Posterior cingulate gyrus (tissue), 11 donors: ENCODE measurements around the gene ZBTB5.
"Not testable (repeated sequence)": the region's sequence is repeated elsewhere in the genome, so short reads cannot be mapped to it uniquely, and the experiment has no call there.

Experiments
- DNase-seq, 10 donors: peaks; one replicate each; pipeline versions ENCODE4 v3.0.0 to v3.0.0-alpha.2; 2020 to 2021; ENCODE audit warnings: mixed read lengths in 3 of 10
- intact Hi-C: fragments of 100-400 bp; cut with DNase I; formaldehyde crosslinking; loops from one replicate; pipeline ENCODE4 v1.15.1; 2023

ZBTB5 gene

GRCh38 chr9:37410969-37411785 is 54.1 kb downstream of the ZBTB5 start:
- DNase-seq, result peak in 2 of 10 donors; percentile 73 to 88
- intact Hi-C loops, result no loop called here

DNA sequence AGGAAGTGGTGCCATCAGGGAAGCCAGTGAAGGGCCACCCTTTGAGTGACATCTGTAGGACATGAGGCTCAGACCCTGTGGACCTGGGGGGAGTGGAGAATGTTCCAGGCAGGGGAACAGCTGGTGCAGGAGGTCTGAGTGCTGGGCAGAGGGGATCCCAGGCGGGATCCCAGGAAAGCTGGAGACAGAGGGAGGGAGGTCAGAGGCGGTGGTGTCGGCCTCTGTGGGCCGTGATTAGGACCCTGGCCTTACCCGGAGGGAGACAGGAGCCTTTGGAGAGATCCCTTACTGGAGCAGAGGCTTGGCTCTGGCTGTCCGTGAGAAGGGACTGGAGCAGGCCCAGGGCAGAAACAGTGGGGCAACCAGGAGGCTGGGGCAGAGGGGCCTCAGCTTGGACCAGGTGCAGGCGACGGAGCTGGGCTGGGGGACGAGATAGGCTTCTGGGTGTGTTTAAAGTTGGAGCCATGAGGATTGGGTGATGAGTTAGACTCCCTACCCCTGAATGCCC is 54.8 kb downstream of the ZBTB5 start:
- DNase-seq, result peak in 2 of 10 donors; percentile 59 to 64
- intact Hi-C loops, result no loop called here

DNA sequence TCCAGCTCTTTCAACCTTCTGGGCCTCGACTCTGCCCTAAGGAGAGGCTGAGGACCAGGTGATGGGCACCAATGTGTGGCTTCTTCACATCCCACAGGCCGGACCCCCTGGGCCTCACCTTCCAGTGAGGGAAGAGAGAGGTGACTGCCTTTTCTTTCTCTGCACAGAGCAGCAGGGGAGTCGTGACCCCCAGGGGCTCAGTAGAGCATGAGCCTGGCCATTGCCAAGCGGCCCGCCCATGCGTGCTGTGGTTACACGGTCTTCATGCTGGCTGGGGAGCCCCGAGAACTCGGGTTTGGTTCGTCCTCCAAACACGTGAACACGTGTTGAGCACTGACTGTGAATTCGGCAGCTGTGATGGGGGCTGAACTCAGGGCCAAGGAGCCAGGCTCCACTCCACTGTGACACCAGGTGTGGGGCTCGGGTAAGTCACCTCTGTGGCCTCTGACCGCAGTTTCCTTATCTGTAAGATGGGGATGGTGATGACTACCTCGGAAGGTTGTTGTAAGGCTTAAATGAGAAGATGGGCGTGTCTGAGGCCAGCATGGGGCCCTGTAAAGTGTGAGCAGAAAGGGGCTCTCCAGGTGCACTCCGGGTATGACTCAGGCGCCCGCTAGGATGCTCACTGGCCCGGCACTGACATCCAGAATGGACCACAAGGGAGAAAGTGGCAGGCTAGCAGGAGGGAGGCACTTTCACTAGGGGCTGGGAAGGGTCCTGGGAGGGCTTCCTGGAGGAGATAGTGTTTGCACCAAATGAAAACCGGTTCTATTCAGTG is 56.1 kb downstream of the ZBTB5 start:
- DNase-seq, result peak in 2 of 10 donors; percentile 57 to 70
- intact Hi-C loops, result no loop called here

GRCh38 chr9:37407468-37407867 is 57.8 kb downstream of the ZBTB5 start:
- intact Hi-C loops, result no loop called here
- DNase-seq, result no peak

GRCh38 chr9:37406603-37407401 is 58.4 kb downstream of the ZBTB5 start:
- DNase-seq, result peak in 2 of 10 donors; percentile 27 to 44
- intact Hi-C loops, result no loop called here

GRCh38 chr9:37405764-37406380 is 59.4 kb downstream of the ZBTB5 start:
- peak in 2 of 10 donors; percentile 18 for DNase-seq
- intact Hi-C loops, result no loop called here

DNA sequence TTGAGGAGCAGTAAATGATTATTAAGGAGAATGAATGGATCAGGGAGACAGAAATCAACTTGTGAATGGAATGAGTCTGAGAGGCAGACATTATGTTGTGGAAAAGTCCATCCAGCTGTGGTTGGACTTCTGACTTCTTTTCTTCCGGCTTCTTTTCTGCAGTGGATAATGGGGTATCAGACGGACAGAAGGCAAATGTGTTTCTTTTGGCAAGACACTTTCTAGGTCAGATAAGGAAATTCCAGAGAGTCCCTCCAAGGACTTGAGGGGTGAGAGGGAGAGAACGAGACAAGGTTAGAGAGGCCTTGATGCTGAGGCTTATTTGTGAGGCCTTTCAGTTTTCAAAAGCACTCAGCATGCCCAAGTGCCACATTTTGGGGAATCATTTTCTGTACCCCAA is 59.9 kb downstream of the ZBTB5 start:
- DNase-seq, result no peak
- intact Hi-C loops, result no loop called here

- peak in 2 of 10 donors; percentile 15 to 43 for DNase-seq
- intact Hi-C loops, result no loop called here
Measured at GRCh38 chr9:37404590-37404989, 60.7 kb downstream of the ZBTB5 start.

GRCh38 chr9:37399336-37399735 is 65.9 kb downstream of the ZBTB5 start:
- intact Hi-C loops, result no loop called here

GRCh38 chr9:37398464-37399025 is 66.7 kb downstream of the ZBTB5 start:
- DNase-seq, result no peak
- intact Hi-C loops, result no loop called here

More at GRCh38 chr9:37399336-37399735, 65.9 kb downstream of the ZBTB5 start:
- DNase-seq, result no peak

GRCh38 chr9:37397948-37398347 is 67.3 kb downstream of the ZBTB5 start:
- DNase-seq, intact Hi-C loops: not testable (repeated sequence)

DNA sequence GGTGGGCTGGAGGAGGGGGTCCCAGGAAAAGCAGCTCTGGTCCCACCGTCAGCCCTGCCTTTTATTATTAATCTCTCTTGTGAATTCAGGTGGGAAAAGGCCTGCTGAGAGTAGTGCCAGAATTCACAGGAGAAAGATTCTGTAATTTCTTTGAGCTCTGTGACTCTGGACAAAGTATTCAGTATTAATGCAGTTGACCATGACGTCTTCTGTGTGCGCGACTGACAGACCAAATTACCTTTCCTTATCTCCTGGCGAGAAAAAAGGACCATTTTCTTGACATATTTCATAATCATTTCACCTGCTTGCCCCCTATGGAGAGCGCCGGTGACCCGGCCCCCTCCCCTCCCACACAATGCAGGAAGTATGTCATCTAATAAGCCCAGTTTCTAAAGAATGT is 69.6 kb downstream of the ZBTB5 start:
- intact Hi-C loops, result no loop called here
- DNase-seq, result no peak

DNA sequence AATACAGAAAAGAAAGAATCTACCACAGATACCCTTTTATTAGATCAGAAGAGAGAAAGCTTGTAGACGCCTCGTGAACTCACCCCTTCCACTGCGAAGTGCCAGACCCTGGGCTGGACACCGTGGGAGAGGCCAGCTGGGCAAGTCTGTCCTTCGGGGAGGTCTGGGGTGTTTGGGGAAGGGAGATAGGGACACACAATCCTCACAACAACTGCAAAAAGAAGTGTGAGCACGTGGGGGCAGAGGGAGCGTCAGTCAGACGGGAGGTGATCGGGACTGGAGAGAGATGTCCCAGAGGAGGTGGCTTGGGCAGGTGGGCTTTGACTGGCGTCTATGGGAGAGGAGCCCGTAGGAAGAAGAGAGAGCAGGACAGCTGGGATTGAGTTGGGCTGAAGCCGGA is 70.0 kb downstream of the ZBTB5 start:
- intact Hi-C loops, result no loop called here
- peak in 1 of 10 donors; percentile 55 for DNase-seq

- intact Hi-C loops, result no loop called here
- DNase-seq, result no peak
Measured at GRCh38 chr9:37392272-37392671, 73.0 kb downstream of the ZBTB5 start.

- intact Hi-C loops, result no loop called here
- DNase-seq, result no peak
Measured at GRCh38 chr9:37390759-37391158, 74.5 kb downstream of the ZBTB5 start.
